Epithelial cell of esophagus (primary cell): ENCODE data around the gene ARHGEF17.

Experiments
- DNase-seq: peaks from one replicate; pipeline ENCODE4 v3.0.0; 2010; ENCODE audit warnings: low read depth
- H3K4me3 ChIP-seq: 2 replicates; pipeline ENCODE4 v1.5.1; 2011; ENCODE audit warnings: mild to moderate bottlenecking, low read length, control low read depth
- TF ChIP-seq, protein P1 (sequence below): IDR thresholded peaks from 2 replicates; pipeline ENCODE4 v1.5.1; 2011; ENCODE audit warnings: low read depth, mild to moderate bottlenecking, low read length, control low read depth, inconsistent platforms; ENCODE audit not compliant: insufficient read depth; ENCODE audit errors: missing control alignments

ARHGEF17 gene

DNA sequence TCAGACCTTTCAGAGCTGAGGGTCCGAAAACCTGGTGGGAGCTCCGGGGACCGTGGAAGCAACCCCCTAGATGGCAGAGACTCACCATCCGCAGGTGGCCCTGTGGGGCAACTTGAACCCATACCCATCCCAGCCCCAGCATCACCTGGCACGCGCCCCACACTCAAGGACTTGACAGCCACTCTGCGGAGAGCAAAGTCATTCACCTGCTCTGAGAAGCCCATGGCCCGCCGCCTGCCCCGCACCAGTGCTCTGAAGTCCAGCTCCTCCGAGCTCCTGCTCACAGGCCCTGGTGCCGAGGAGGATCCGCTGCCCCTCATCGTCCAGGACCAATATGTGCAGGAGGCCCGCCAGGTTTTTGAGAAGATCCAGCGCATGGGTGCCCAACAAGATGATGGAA, 2.0 kb downstream of the ARHGEF17 start:
- TF ChIP-seq, protein P1, sequence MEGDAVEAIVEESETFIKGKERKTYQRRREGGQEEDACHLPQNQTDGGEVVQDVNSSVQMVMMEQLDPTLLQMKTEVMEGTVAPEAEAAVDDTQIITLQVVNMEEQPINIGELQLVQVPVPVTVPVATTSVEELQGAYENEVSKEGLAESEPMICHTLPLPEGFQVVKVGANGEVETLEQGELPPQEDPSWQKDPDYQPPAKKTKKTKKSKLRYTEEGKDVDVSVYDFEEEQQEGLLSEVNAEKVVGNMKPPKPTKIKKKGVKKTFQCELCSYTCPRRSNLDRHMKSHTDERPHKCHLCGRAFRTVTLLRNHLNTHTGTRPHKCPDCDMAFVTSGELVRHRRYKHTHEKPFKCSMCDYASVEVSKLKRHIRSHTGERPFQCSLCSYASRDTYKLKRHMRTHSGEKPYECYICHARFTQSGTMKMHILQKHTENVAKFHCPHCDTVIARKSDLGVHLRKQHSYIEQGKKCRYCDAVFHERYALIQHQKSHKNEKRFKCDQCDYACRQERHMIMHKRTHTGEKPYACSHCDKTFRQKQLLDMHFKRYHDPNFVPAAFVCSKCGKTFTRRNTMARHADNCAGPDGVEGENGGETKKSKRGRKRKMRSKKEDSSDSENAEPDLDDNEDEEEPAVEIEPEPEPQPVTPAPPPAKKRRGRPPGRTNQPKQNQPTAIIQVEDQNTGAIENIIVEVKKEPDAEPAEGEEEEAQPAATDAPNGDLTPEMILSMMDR, result no peak
- H3K4me3 ChIP-seq, result no peak overlapping the region
- no peak for DNase-seq

DNA sequence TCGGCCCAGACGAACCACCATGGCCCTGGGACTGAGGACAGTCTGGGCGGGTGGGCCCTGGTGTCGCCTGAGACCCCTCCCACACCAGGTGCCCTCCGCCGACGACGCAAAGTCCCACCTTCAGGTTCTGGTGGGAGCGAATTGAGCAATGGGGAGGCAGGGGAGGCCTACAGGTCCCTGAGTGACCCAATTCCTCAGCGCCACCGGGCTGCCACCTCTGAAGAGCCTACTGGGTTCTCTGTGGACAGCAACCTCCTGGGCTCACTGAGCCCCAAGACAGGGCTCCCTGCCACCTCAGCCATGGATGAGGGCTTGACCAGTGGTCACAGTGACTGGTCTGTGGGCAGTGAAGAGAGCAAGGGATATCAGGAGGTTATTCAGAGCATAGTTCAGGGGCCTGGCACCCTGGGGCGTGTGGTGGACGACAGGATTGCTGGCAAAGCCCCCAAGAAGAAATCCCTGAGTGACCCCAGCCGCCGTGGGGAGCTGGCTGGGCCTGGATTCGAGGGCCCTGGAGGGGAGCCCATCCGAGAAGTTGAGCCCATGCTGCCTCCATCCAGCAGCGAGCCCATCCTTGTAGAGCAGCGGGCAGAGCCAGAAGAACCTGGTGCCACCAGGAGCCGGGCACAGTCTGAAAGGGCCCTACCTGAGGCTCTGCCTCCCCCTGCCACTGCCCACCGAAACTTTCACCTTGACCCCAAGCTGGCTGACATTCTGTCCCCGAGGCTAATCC, 2.8 kb downstream of the ARHGEF17 start:
- TF ChIP-seq, protein P1, result no peak
- DNase-seq, result no peak
- no peak overlapping the region for H3K4me3 ChIP-seq

DNA sequence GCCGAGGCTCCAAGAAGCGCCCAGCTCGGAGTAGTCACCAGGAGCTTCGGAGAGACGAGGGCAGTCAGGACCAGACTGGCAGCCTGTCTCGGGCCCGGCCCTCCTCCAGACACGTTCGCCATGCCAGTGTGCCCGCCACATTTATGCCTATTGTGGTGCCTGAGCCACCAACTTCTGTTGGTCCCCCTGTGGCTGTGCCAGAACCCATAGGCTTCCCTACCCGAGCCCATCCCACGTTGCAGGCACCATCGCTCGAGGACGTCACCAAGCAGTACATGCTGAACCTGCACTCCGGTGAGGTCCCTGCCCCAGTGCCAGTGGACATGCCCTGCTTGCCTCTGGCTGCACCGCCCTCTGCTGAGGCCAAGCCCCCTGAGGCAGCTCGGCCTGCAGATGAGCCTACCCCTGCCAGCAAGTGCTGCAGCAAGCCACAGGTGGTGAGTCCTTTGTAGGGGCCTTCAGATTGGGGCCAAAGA, 3.4 kb downstream of the ARHGEF17 start:
- TF ChIP-seq, protein P1, result no peak
- no peak overlapping the region for H3K4me3 ChIP-seq
- no peak for DNase-seq

DNA sequence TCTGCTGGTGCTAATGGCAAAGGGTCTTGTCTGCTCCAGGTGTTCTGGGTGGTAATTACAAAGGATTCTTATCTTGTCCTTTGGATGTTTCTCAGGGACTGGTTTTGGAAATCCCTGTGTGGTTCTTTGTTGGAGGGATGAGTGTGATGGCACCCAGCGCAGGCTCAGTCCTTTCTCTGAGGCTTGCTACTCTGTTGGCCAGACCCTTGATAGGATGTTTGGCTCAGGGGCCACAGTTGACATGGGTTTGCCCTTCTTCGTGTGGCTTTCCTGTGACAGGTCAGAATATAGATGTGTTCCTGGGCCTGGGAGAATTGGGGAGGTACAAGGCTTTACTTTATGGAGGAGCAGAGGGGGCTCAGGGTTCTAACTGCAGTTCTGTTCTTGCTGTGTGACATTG, 4.0 kb downstream of the ARHGEF17 start:
- no peak for DNase-seq
- TF ChIP-seq, protein P1, result no peak
- H3K4me3 ChIP-seq, result no peak overlapping the region

DNA sequence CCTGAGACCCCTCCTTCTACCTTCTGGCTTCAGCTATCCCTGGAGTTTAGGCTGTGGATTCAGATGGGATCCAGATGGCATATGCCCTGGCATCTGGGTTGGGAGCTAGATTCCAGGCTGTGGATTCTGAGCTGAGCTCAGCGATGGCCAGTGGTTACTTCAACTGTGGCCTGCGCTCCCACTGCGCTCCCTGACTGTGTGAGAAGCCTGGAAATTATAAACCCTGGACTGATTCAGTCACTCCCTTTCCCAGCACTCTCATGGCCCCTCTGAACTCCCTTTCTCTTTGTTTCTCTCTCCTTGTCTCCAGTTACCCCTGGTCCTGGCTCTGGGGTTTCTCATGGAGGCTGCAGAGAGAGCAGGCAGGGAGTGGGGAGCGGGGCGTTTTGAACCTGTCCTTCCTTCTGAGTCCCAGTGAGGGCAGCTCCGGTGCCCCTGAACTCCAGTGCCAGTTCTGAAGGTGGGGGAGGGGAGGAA, 4.8 kb downstream of the ARHGEF17 start:
- TF ChIP-seq, protein P1, result no peak
- DNase-seq, result no peak
- H3K4me3 ChIP-seq, result no peak overlapping the region

DNA sequence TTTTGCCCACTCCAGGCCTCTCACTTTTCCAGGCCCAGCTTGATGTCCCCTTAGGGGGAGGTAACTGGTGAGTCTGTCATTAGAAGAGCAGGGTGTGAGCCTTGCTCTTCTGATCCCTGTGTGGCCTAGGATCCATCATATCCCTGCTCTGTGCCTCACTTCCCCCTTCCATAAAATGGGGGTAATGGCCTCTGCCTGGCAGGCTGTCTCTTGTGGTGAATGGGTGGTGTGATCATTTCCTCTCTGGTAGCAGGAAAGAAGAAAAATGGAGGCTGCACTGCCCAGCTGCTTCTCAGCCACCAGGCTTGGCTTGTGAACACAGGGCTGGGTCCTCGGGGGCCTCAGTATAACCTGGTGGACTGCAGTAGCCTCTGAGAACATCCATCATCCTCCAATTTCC, 5.6 kb downstream of the ARHGEF17 start:
- TF ChIP-seq, protein P1, result no peak
- DNase-seq, result no peak
- H3K4me3 ChIP-seq, result no peak overlapping the region
